Fibroblast of villous mesenchyme (primary cell): Measurements from ENCODE around the gene CDC42EP3. TPM values are rescaled to one million over a fixed set of nuclear protein-coding genes. Genes with fewer than 3 reads are reported as not detected.

Experiments
- DNase-seq: peaks from one replicate; pipeline ENCODE4 v3.0.0-alpha.2; 2010; ENCODE audit warnings: low read depth
- H3K4me3 ChIP-seq: 2 replicates; pipeline ENCODE4 v1.5.1; 2011; ENCODE audit warnings: low read depth, mild to moderate bottlenecking, low read length
- total RNA-seq: library from RNA; depleted of rRNA; stranded (reverse); fragments of >200 nt; gene quantifications from 2 replicates; pipeline ENCODE4 v1.2.3, GENCODE V29; 2012
- TF ChIP-seq, protein P1 (sequence below): IDR thresholded peaks from 2 replicates; pipeline ENCODE4 v1.5.1; 2012; ENCODE audit warnings: low read depth, mild to moderate bottlenecking, low read length; ENCODE audit not compliant: insufficient read depth

CDC42EP3 gene
- total RNA-seq, 1 donor: 132 TPM

DNA sequence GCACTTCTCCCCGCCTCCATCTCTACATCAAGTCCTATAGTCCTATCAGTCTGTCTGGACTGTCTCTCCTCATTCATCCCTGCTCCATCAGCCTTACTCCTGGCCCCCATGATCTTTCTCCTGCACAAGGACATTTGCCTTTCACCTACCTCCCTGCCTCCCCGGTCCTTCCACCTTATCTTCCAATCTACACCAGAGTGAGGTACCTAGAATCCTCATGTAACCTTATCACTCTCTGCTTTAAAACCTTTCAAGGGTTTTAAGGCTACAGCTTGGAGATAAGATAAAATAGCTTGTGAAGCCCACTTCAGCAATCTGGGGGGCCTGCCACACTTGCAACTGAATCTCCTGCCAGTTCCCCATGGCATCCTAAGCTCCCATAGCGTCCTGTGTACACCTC, 12.8 kb downstream of the CDC42EP3 start:
- DNase-seq: no peak
- TF ChIP-seq, protein P1, sequence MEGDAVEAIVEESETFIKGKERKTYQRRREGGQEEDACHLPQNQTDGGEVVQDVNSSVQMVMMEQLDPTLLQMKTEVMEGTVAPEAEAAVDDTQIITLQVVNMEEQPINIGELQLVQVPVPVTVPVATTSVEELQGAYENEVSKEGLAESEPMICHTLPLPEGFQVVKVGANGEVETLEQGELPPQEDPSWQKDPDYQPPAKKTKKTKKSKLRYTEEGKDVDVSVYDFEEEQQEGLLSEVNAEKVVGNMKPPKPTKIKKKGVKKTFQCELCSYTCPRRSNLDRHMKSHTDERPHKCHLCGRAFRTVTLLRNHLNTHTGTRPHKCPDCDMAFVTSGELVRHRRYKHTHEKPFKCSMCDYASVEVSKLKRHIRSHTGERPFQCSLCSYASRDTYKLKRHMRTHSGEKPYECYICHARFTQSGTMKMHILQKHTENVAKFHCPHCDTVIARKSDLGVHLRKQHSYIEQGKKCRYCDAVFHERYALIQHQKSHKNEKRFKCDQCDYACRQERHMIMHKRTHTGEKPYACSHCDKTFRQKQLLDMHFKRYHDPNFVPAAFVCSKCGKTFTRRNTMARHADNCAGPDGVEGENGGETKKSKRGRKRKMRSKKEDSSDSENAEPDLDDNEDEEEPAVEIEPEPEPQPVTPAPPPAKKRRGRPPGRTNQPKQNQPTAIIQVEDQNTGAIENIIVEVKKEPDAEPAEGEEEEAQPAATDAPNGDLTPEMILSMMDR: no peak
- no peak overlapping the region for H3K4me3 ChIP-seq

DNA sequence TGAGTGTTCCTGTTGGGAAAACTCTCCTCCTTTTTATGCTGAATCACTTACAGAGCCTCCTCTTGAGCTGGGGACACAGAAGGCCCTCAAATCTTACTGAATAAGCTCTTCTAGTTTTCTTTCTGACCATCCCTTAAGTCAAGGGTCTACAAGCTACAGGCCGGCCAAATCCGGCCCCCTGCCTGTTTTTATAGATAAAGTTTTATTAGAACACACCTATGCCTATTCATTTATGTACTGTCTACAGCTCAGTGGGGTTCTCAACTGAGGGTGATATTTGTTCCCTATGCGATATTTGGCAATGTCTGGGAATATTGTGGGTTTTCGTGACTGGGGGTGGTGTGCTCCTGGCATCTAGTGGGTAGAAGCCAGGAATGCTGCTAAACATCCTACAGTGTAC, 14.0 kb downstream of the CDC42EP3 start:
- no peak overlapping the region for H3K4me3 ChIP-seq
- TF ChIP-seq, protein P1: no peak
- no peak for DNase-seq

DNA sequence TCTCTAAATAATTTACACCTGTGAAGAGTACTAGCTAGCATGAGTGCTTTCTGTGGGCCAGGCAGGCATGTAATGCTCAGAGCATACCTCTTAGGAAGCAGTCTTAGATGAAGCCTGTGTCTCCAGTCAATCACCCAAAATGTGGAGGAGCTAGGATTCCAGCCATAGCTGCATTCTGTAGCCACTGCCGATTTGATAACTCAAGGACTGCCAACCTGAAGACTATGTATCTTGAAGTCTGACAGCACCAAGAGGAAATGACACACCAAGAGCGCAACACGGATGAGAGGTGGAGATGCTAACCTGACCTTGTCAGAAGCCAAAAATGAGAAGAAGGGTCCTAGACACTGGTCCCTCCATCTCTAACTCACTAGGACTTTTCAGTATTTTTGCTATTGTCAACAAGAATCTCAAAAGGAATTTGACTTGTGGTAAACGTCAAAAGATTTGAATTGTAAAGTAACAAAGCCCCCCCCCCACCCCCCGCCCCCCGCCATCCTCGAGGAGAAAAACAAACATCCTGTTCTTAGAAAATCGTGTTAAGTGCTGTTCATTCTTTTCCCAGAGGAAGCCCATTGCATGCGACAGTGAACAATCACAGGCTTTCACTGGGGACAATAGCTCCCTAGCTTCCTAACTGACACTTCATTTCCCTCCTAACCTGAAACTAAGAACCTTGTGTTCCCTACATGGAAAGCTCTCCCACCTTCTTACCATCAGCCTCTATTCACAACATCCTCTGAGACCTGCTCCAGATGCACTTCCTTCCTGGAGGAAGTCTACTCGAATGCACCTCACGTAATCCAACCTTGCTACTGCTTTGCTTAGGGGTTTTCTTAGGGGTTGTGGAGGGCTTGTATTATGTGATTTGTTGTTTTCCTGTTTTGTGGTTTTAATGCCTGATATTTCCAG, 14.7 kb downstream of the CDC42EP3 start:
- TF ChIP-seq, protein P1: no peak
- H3K4me3 ChIP-seq: no peak overlapping the region
- no peak for DNase-seq

DNA sequence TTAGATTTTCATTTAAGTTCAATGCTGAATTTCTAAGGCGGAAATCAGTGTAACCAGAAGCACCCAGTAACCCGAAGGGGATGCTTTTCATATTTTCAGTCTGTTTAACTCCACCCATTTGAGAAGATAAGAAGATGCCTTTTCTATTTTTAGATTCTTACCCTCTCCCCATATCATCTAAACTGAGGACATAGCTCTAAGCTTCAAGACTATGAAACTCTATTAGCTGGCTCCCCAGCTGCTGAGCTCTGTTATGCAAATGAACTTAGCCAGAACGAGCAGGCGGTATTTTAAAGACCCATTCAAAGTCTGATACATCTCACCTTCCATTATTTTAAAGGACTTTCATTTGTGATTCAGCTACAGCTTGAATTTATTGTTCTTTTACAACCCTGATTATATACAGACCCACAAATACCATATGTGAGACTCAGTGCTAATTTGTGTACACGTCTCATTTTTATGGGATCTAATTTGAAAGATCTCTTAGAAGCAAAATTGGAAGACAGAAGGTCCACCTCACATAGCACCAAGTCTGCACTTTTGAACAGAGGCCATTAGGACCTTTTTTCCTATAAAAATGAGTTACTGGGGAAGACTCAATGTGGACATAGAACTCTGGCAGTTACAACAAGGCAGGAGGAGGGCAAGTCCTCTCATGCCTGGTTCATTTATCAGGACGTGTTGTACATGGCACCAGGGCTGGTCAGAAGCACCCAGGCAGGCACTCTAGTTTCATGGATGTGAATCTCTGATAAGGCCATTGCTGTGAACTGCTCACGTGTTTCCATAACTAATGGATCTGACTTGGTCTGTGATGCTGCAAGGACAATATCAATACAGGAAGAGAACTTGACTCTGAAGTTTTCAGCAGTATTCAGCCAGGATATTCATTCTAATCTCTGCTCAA, 16.3 kb downstream of the CDC42EP3 start:
- DNase-seq: peak; percentile 76
- TF ChIP-seq, protein P1: no peak
- no peak overlapping the region for H3K4me3 ChIP-seq

DNA sequence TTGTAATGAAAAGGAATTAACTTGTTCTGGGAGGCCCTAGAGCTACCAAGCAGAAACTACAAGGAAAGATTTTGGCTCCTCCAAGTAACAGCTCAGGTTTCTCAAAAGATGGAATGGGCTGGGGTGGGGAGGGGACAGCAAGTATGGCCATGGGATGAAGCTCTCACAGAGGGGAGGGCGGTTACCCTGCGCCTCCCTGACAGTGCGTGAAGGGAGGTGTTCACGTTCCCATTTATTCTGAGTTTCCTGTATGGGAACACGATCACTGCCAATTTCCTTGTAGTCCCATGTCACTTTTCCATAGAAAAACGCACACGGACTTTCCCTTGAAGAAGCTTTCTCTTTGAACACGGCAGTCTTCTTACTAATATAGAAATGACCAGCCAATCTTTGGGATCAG, 17.0 kb downstream of the CDC42EP3 start:
- TF ChIP-seq, protein P1: no peak
- no peak for DNase-seq
- peak overlapping the region; percentile 3 for H3K4me3 ChIP-seq

DNA sequence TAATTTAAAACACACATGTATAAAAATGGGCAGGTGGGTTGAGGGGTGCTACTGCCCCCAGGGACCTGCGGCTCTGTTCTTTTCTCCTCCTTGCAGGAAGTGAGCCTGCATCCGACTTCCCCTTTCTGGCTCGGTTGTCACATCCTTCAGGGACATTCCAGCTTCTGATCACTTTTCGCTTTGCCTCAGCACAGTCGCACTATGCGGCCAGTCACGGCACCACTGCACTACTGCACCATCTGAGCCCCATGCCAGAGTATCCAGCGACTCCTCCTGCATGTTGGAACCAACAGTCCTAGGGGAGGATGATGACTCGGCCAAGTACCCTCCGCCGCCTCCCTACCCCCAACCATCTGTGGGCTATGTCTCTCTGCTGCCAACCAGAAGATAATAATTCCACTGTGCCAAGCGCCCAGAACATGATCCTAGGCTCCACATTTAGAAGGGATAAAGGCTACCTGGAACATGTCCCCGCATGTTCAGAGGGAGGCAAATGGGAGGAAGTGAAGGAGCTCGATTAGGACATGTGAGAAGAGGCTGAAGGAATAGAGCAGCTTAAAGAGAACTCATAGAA, 17.6 kb downstream of the CDC42EP3 start:
- no peak overlapping the region for H3K4me3 ChIP-seq
- DNase-seq: no peak
- TF ChIP-seq, protein P1: no peak
